HG02852 (cell line): ENCODE measurements around the gene RPP25L.
A peak's percentile ranks its signal among the peaks of the same experiment; 100 is the strongest.
"Not testable (repeated sequence)": the region's sequence is repeated elsewhere in the genome, so short reads cannot be mapped to it uniquely, and the experiment has no call there.

Source experiments
- ATAC-seq: cut with Tn5 transposase; IDR thresholded peaks from one replicate; pipeline ENCODE4 v1.9.1; 2021; ENCODE audit warnings: mild to moderate bottlenecking, moderate library complexity; ENCODE audit not compliant: unreplicated experiment

RPP25L gene

GRCh38 chr9:34611811-34612787, at the start of gene RPP25L:
Gene RPP25L (minus strand): TSS chr9:34612097. CDS start chr9:34611296, 801 bp downstream.
- ATAC-seq: peak; percentile 89

DNA sequence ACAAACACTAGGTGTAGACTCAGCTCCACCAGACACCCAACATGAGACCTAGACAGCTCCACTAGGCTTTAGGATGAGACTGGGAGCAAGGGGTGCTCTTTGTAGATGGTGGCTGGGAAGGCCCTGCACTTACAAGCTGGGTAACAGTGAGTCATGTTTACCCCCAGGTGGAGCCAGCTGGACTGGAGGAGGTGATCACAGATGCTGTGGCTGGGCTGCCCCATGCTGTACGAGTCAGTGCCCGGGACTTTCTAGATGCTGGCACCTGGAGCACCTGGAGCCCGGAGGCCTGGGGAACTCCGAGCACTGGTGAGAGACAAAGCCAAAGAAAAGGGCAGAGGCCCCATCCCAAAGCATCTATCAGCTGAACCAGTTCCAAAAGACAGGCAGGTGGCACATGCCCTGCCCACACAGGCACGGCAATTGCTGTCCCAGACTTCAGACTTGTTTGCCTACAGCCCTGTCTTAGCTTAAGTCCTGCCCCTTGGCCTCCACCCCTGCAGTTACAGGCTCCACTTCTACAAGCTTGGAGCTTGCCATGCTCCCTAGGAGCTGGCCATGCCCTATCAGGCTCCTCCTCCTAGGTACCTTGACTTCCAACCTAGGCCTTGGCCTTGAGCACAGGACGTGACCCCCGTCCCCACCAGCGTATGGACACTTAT, 47.8 kb upstream of the RPP25L start:
- no peak for ATAC-seq

GRCh38 chr9:34658461-34658860, 46.6 kb upstream of the RPP25L start:
- ATAC-seq: no peak

GRCh38 chr9:34656992-34657391, 45.1 kb upstream of the RPP25L start:
- ATAC-seq: no peak

DNA sequence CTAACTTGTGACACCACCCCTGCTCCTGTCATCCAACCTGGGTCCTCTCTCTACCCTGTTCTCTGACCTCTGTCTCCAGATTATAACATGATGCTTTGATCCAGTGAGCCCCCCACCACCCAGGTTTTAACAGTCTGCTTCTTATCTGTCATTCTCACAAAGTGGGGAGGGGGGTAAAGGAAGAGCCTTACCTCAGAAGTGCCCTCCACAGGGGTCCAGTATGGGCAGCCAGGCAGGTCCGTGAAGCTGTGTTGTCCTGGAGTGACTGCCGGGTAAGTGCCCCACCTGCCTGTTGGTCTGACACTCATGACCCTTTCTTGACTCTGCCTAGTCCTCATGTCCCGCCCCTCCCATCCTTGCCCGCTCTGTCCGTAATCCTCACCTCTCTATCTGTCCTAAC, 43.5 kb upstream of the RPP25L start:
- ATAC-seq: no peak

DNA sequence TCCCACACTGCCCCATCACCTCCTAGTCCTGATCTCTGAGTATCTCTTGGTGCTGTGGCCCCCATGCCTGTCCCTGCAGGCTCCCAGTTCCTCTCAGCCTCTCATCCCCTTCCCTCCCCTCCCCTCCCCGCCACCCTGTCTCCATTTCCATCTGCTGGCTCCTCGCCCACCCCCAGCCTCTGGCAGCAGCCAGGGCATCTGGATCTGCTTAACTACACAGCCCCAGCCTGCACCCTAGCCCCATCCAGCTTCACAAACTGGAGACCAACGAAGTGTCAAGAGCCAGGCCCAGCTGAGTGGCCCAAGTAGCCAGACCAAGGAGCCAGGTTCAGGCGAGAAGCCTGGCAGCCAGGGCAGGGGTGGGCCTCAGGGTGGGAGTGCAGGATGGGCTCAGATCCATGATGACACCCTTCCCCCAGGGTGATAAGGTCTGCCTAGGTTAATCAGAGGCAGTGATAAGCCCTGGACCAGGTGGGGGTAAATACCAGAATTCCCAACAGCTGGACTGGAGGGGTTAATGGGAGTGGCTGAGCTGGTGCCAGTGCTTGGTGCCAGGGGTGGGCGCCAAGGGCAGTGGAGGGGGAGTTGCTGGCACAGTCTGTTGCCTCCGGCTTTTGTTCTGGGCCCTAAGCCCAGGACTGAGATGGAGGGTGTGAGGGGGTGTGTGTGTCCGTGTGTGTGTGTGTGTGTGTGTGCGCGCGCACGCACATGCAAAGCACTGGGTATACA, 42.6 kb upstream of the RPP25L start:
- no peak for ATAC-seq

DNA sequence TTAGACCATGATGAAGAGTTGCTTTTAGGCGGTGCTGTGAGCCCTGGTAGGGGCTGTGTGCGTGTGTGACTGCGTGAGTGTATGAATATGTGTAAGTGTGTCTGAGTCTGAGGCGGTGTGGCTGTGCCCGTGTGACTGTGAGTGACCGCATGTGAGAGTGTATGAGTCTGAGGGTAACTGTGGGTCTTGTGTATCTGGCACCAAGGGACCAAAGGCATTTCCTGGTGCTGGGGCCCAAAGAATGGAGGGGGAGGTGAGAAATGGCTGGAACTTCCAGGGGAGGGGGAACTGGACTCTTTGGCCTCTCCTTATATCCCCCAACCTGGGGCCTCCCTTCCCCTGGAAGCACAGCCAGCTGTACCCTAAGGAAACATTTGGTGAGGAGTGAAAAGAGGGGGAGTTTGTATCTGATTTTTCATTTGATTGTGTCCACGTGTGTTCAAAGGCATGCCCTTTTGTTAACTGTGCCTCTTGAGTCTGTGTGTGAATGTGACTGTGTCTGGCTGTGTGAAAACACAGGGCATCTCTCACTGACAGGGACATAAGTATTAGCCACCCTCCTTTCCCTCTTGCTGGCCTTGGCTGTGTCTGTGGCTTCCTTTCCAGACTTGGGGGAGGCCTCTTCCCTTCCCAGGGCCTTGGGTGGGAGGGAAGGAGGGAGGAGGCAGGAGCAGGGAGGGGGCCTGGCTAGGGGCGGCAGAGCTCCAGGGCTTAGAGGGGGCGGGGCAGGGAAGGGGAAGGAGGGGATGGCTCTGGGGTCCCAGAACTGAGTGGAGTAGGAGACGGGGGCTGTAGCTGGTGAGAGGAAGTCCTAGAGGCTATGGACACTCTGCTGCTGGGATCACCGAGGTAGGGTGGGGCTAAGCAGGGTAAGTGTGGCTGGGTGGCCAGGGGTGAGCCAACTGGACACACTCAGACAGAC, 41.5 kb upstream of the RPP25L start:
- no peak for ATAC-seq

DNA sequence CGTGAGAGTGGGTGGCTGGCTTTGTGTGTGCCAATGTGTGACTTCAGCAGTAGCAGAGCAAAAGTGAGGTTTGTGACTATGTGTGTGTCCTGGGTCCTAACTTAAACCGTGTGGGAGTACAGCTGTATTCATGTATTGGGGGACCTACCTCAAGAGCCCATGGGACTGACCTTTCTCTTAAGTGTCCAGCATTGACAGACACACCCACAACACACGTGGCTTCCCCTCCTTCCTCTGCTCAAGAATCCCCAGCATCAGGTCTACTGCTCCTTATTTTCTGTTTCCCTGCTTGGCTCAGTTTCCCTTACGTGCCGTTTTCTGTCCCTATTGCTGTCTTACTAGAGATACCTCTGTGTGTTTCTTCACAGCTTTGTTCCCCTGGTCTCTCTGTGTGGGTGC, 40.7 kb upstream of the RPP25L start:
- ATAC-seq: no peak

DNA sequence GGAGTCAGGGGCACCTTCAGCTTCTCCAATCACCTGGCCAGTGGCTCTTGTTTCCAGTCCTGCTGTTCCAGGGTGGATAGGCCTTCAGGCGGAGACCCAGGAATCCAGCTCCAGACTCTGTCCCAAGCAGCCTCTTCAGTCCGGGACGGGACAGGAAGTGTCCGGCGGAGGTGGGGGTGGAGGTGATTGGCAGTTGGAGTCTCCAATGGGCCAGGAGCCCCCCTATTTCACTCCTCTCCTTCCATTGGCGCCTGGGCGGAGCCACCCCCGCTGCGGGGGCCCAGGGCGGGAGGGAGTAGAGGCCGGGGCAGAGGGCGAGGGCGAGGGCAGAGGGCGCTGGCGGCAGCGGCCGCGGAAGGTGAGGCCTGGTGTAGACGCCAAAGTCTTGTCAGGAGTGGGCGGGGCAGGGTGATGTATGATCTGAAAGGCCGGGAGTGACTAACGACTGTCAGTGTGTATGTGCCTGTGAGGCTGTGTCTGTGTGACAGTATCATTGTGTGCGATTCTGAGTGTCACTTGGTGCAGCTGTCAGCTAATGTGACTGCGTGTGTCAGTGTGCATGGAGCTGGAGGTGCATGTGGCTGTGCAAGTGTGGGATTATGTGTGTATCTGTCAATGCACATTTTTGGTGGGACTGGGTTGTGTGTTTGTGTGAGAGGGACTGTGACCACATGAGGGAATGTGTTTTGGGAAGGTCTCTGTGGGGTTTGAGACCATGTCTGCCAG, 40.1 kb upstream of the RPP25L start, which contains the start of gene IL11RA:
Gene IL11RA (plus strand): TSS at position 310 of the 726 bp plus-strand sequence. CDS start 3,033 bp downstream, outside the sequence.
- ATAC-seq: no peak

DNA sequence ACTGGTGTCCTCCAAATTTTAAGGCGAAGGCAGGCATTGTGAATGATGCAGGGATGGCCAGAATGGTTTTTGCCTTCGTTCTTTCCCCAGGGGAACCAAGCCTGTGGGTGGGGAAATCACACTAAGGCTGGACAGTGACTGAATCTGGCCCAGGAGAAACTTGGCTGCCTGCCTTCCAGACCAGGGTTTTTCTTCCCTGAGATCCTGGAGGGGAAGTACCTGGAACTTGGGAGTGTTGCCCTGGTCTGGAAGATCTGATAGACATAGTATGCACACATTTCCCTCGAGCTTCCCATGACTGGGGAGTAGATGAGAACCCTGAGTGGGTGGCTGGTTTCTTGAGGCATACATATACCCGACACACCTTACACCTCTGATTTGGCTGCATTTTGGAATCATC, 39.4 kb upstream of the RPP25L start:
- no peak for ATAC-seq

GRCh38 chr9:34650816-34651215, 38.9 kb upstream of the RPP25L start:
- no peak for ATAC-seq

GRCh38 chr9:34648673-34649072, 36.8 kb upstream of the RPP25L start:
- no peak for ATAC-seq

DNA sequence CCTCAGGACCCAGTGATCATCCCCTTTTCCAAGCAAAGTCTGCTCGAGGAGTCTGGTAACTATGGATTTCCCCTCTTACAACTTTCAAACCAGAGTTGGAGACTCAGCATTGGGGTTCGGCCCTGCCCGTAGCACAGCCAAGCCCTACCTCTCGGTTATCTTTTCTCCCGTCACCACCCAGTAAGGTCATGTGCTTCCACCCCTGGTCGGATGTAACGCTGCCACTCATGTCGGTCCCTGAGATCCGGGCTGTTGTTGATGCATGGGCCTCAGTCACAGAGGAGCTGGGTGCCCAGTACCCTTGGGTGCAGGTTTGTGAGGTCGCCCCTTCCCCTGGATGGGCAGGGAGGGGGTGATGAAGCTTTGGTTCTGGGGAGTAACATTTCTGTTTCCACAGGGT, 35.8 kb upstream of the RPP25L start:
- ATAC-seq: no peak

DNA sequence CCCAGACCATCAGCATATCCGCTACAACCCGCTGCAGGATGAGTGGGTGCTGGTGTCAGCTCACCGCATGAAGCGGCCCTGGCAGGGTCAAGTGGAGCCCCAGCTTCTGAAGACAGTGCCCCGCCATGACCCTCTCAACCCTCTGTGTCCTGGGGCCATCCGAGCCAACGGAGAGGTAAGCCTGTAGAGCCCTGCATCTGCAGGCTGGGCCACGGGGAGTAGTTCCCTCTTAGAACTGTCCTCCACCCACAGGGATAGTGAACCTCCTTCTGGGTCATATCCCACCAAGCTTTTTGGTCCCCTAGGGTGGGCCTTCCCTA, 35.1 kb upstream of the RPP25L start:
- peak; percentile 16 for ATAC-seq

DNA sequence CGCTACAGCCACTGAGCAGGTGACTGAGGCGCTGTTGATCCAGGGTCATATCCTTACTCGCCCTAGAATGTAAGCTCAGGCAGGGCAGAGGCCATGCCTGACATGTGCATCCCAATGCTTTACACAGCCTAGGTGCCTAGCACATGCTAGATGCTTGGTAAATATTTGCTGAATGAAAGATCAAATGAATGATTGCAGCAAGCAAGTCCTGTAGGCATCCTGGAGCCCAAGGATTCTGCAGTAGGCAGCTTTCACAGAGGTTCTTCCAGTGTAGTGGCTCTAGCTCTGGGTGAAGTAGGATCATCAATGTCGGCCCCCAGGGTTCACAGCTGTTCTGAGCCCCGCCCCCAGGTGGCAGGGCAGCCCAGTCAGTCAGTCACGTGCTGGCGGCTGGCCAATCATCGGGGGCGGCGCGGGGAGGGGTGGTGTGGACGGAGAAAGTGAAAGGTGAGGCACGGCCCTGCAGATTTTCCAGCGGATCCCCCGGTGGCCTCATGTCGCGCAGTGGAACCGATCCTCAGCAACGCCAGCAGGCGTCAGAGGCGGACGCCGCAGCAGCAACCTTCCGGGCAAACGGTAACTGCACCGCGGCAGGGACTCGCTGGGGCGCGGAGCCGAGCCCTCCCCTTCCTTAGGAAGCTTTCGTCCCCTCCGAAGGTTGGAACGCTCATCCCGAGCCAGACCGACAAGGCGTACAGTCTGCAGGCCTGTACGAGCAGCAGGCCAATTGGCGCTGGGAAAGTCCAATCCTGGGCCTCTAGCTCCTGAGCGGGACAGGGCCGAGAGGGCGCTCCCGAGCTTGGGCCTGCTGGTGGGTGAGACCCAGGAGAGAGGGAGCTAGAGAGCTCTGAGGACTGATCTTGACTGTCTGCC, 34.5 kb upstream of the RPP25L start, which contains the start of gene GALT:
Gene GALT (plus strand): TSS at position 465 of the 873 bp plus-strand sequence. CDS start 30 bp downstream, at position 495.
- ATAC-seq: peak; percentile 85

DNA sequence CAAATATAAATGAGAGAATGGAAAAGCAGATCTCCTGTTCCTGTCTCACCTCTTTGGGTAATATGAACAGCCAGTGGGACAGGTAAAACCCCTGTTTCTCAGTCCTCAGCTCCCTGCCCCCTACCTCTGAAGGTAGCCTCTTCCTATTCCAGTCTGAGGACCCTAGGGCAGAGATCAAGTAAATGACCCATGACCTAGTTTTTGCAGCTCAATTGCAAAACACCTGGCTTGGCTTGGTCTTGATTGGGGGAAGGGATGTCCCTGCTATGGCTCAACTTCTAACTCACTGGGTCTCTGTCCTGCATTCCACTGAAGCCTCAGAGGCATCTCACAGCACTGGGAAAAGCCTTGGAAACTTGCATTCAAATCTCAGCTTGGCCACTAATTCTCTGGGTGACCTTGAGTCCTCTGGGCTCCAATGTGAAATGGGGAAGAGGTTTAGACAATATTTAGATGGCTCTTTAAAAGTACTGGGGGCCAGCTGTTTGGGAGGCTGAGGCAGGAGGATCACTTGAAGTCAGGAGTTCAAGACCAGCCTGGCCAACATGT, 32.9 kb upstream of the RPP25L start:
- no peak for ATAC-seq

GRCh38 chr9:34642679-34643078, 30.8 kb upstream of the RPP25L start:
- no peak for ATAC-seq

GRCh38 chr9:34639322-34639721, 27.4 kb upstream of the RPP25L start:
- ATAC-seq: not testable (repeated sequence)
